Naive thymus-derived CD8-positive, alpha-beta T cell (primary cell): ENCODE results near the gene DIP2C. TPM values are rescaled to one million over a fixed set of nuclear protein-coding genes. Genes with fewer than 3 reads are reported as not detected.

Experiments used
- ATAC-seq, 2 donors: fragments of 150-1000 bp; cut with Tn5 transposase in 1 of 2; sonication (Bioruptor Pico), chemical (Tn5 transposase) in 1 of 2; 1 replicate in 1 of 2; 2 replicates in 1 of 2; pipeline ENCODE4 v1.10.0; 2021; ENCODE audit warnings: mild to moderate bottlenecking in 2 of 2, moderate library complexity in 2 of 2
- POLR2A ChIA-PET: fragments of 350-600 bp; sonication (Branson Sonifier 250); formaldehyde crosslinking; loops from one replicate; lab custom pipeline; 2021; ENCODE audit warnings: antibody characterized with exemption; lab: Charles Lee
- DNase-seq, 10 donors: peaks; one replicate each; pipeline versions ENCODE4 v3.0.0 to v3.0.0-alpha.2; 2020 to 2022
- H3K27ac Mint-ChIP-seq, 10 donors: one replicate each; pipeline ENCODE4 v1.8.0; 2020 to 2022; ENCODE audit warnings: mild to moderate bottlenecking in 10 of 10, mixed read lengths in 10 of 10, moderate library complexity in 4 of 10, inconsistent platforms in 1 of 10
- H3K27me3 Mint-ChIP-seq, 5 donors: one replicate each; pipeline ENCODE4 v1.8.0; 2021 to 2022; ENCODE audit warnings: mixed read lengths in 5 of 5
- H3K36me3 Mint-ChIP-seq, 3 donors: one replicate each; pipeline ENCODE4 v1.8.0; 2020 to 2022; ENCODE audit warnings: mixed read lengths in 3 of 3, mild to moderate bottlenecking in 2 of 3, inconsistent platforms in 1 of 3
- H3K4me1 Mint-ChIP-seq, 4 donors: one replicate each; pipeline ENCODE4 v1.8.0; 2021 to 2022; ENCODE audit warnings: mixed read lengths in 4 of 4
- H3K4me3 Mint-ChIP-seq, 10 donors: one replicate each; pipeline ENCODE4 v1.8.0; 2020 to 2022; ENCODE audit warnings: mild to moderate bottlenecking in 10 of 10, mixed read lengths in 10 of 10, moderate library complexity in 6 of 10, inconsistent platforms in 1 of 10
- H3K9me3 Mint-ChIP-seq, 9 donors: one replicate each; pipeline ENCODE4 v1.8.0; 2020 to 2022; ENCODE audit warnings: mixed read lengths in 9 of 9, mild to moderate bottlenecking in 3 of 9, inconsistent platforms in 1 of 9, moderate library complexity in 1 of 9
- polyA plus RNA-seq, 3 donors: library from polyadenylated mRNA; unstranded; fragments of 300-500 nt; fragmentation: Illumina TruSeq; gene quantifications; one replicate each; pipeline ENCODE4 v1.2.3, GENCODE V29; 2021
- total RNA-seq, 8 experiments: library from RNA in 2 of 8; stranded (reverse) in 2 of 8; gene quantifications; one replicate each; pipeline ENCODE4 v1.2.3 and lab custom pipeline; 2021 to 2026

Gene DIP2C
- total and polyA plus RNA-seq, 5 experiments from 2014 or later, result 0.32 to 3.9 (median 1.2) TPM

GRCh38 chr10:378230-378929 lies 311.1 kb downstream of the DIP2C start:
- H3K4me3 Mint-ChIP-seq, result no peak overlapping the region
- ATAC-seq (no peak), DNase-seq (no peak)
- H3K27ac Mint-ChIP-seq, result peak overlapping the region in 1 of 10 donors; percentile 59
- H3K36me3 Mint-ChIP-seq, result peaks cover 13 to 25% (median 15%) of the 10 kb centered on the region in 3 donors
- H3K4me1 Mint-ChIP-seq, result peaks cover 14 to 26% (median 24%) of the 10 kb centered on the region in 4 donors
- H3K27me3 Mint-ChIP-seq, result peaks cover 0 to 4% (median 0%) of the 10 kb centered on the region in 5 donors
- POLR2A ChIA-PET, result no interaction called here
- peaks cover 0 to 11% (median 4%) of the 10 kb centered on the region in 9 donors for H3K9me3 Mint-ChIP-seq

GRCh38 chr10:377228-377627 lies 312.2 kb downstream of the DIP2C start:
- POLR2A ChIA-PET, result no interaction called here
- H3K27ac Mint-ChIP-seq, result peak overlapping the region in 7 of 10 donors; percentile 14 to 89 (median 48)
- DNase-seq (peak in 3 of 10 donors; percentile 37 to 58 (median 39)), ATAC-seq (peak in 1 of 2 donors; percentile 62)
- peak overlapping the region in 4 of 10 donors; percentile 45 to 54 (median 50) for H3K4me3 Mint-ChIP-seq
- H3K36me3 Mint-ChIP-seq, result peaks cover 13 to 23% (median 15%) of the 10 kb centered on the region in 3 donors
- H3K27me3 Mint-ChIP-seq, result peaks cover 0 to 4% (median 0%) of the 10 kb centered on the region in 5 donors
- peaks cover 14 to 26% (median 22%) of the 10 kb centered on the region in 4 donors for H3K4me1 Mint-ChIP-seq
- peaks cover 0 to 11% (median 4%) of the 10 kb centered on the region in 9 donors for H3K9me3 Mint-ChIP-seq

GRCh38 chr10:375815-376505 lies 313.5 kb downstream of the DIP2C start:
- H3K36me3 Mint-ChIP-seq, result peaks cover 4 to 12% (median 5%) of the 10 kb centered on the region in 3 donors
- peak overlapping the region in 3 of 10 donors; percentile 18 to 43 (median 25) for H3K27ac Mint-ChIP-seq
- peaks cover 0 to 4% (median 0%) of the 10 kb centered on the region in 5 donors for H3K27me3 Mint-ChIP-seq
- POLR2A ChIA-PET, result no interaction called here
- peaks cover 0 to 5% (median 0%) of the 10 kb centered on the region in 9 donors for H3K9me3 Mint-ChIP-seq
- peak overlapping the region in 1 of 10 donors; percentile 26 for H3K4me3 Mint-ChIP-seq
- ATAC-seq, result peak in 1 of 2 donors; percentile 42
- peak in 2 of 10 donors; percentile 15 to 21 for DNase-seq
- peaks cover 9 to 18% (median 14%) of the 10 kb centered on the region in 4 donors for H3K4me1 Mint-ChIP-seq

- H3K27ac Mint-ChIP-seq, result peak overlapping the region in 1 of 10 donors; percentile 20
- ATAC-seq, result no peak
- H3K4me1 Mint-ChIP-seq, result peaks cover 9 to 18% (median 14%) of the 10 kb centered on the region in 4 donors
- peaks cover 0 to 4% (median 0%) of the 10 kb centered on the region in 5 donors for H3K27me3 Mint-ChIP-seq
- POLR2A ChIA-PET, result no interaction called here
- H3K4me3 Mint-ChIP-seq, result no peak overlapping the region
- peaks cover 0 to 5% (median 0%) of the 10 kb centered on the region in 9 donors for H3K9me3 Mint-ChIP-seq
- H3K36me3 Mint-ChIP-seq, result peaks cover 4 to 6% (median 4%) of the 10 kb centered on the region in 3 donors
- no peak for DNase-seq
Observed at GRCh38 chr10:374354-374753, 315.1 kb downstream of the DIP2C start.

GRCh38 chr10:373526-374309 lies 315.8 kb downstream of the DIP2C start:
- POLR2A ChIA-PET, result no interaction called here
- Mint-ChIP-seq H3K36me3 (peaks cover 4 to 7% (median 4%) of the 10 kb centered on the region in 3 donors), H3K27ac (peak overlapping the region in 1 of 10 donors; percentile 27)

GRCh38 chr10:373015-373414 lies 316.5 kb downstream of the DIP2C start:
- Mint-ChIP-seq H3K27ac (no peak overlapping the region), H3K27me3 (peaks cover 0 to 4% (median 0%) of the 10 kb centered on the region in 5 donors), H3K4me1 (peaks cover 5 to 16% (median 10%) of the 10 kb centered on the region in 4 donors), H3K36me3 (peaks cover 1 to 7% (median 4%) of the 10 kb centered on the region in 3 donors), H3K9me3 (peaks cover 0 to under 1% (median 0%) of the 10 kb centered on the region in 9 donors), H3K4me3 (no peak overlapping the region)
- POLR2A ChIA-PET, result no interaction called here
- DNase-seq, result no peak
- ATAC-seq, result no peak

More at GRCh38 chr10:373526-374309, 315.8 kb downstream of the DIP2C start:
- Mint-ChIP-seq H3K4me3 (no peak overlapping the region), H3K9me3 (peaks cover 0 to 5% (median 0%) of the 10 kb centered on the region in 9 donors), H3K4me1 (peaks cover 9 to 18% (median 14%) of the 10 kb centered on the region in 4 donors), H3K27me3 (peaks cover 0 to 4% (median 0%) of the 10 kb centered on the region in 5 donors)
- no peak for DNase-seq
- ATAC-seq, result no peak

GRCh38 chr10:372566-372965 lies 316.9 kb downstream of the DIP2C start:
- Mint-ChIP-seq H3K4me1 (peaks cover 5 to 14% (median 7%) of the 10 kb centered on the region in 4 donors), H3K27me3 (peaks cover 0 to 4% (median 0%) of the 10 kb centered on the region in 5 donors), H3K36me3 (peaks cover 0 to 7% (median 4%) of the 10 kb centered on the region in 3 donors), H3K27ac (peak overlapping the region in 1 of 10 donors; percentile 35), H3K4me3 (no peak overlapping the region), H3K9me3 (no peaks in the 10 kb centered on the region)
- POLR2A ChIA-PET, result no interaction called here
- ATAC-seq (no peak), DNase-seq (peak in 1 of 10 donors; percentile 42)

- Mint-ChIP-seq H3K27ac (no peak overlapping the region), H3K4me1 (peaks cover 0 to 4% (median 2%) of the 10 kb centered on the region in 4 donors), H3K9me3 (no peaks in the 10 kb centered on the region), H3K4me3 (no peak overlapping the region), H3K27me3 (peaks cover 0 to 4% (median 0%) of the 10 kb centered on the region in 5 donors), H3K36me3 (peaks cover 0 to 12% (median 4%) of the 10 kb centered on the region in 3 donors)
- DNase-seq (peak in 1 of 10 donors; percentile 47), ATAC-seq (no peak)
- POLR2A ChIA-PET, result no interaction called here
Observed at GRCh38 chr10:371515-371914, 318.0 kb downstream of the DIP2C start.

- ATAC-seq (no peak), DNase-seq (peak in 1 of 10 donors; percentile 43)
- Mint-ChIP-seq H3K9me3 (no peaks in the 10 kb centered on the region), H3K27ac (peak overlapping the region in 1 of 10 donors; percentile 25), H3K27me3 (no peaks in the 10 kb centered on the region), H3K36me3 (peaks cover 0 to 18% (median 5%) of the 10 kb centered on the region in 3 donors), H3K4me1 (no peaks in the 10 kb centered on the region), H3K4me3 (no peak overlapping the region)
- POLR2A ChIA-PET, result no interaction called here
Observed at GRCh38 chr10:370449-370825, 319.0 kb downstream of the DIP2C start.

GRCh38 chr10:369684-370448 lies 319.6 kb downstream of the DIP2C start:
- no peak overlapping the region for H3K4me3 Mint-ChIP-seq
- H3K4me1 Mint-ChIP-seq, result no peaks in the 10 kb centered on the region
- ATAC-seq (no peak), DNase-seq (peak in 1 of 10 donors; percentile 30)
- H3K36me3 Mint-ChIP-seq, result peaks cover 0 to 16% (median 1%) of the 10 kb centered on the region in 3 donors
- POLR2A ChIA-PET, result no interaction called here
- peak overlapping the region in 1 of 10 donors; percentile 25 for H3K27ac Mint-ChIP-seq
- H3K9me3 Mint-ChIP-seq, result no peaks in the 10 kb centered on the region
- no peaks in the 10 kb centered on the region for H3K27me3 Mint-ChIP-seq

- Mint-ChIP-seq H3K4me1 (no peaks in the 10 kb centered on the region), H3K27me3 (no peaks in the 10 kb centered on the region), H3K4me3 (no peak overlapping the region), H3K9me3 (no peaks in the 10 kb centered on the region), H3K27ac (no peak overlapping the region), H3K36me3 (peaks cover 0 to 17% (median 1%) of the 10 kb centered on the region in 3 donors)
- peak in 1 of 10 donors; percentile 21 for DNase-seq
- no peak for ATAC-seq
- POLR2A ChIA-PET, result no interaction called here
Observed at GRCh38 chr10:369221-369683, 320.2 kb downstream of the DIP2C start.
